ENCODE measurements around the gene ZKSCAN8.

ZKSCAN8 gene

DNA sequence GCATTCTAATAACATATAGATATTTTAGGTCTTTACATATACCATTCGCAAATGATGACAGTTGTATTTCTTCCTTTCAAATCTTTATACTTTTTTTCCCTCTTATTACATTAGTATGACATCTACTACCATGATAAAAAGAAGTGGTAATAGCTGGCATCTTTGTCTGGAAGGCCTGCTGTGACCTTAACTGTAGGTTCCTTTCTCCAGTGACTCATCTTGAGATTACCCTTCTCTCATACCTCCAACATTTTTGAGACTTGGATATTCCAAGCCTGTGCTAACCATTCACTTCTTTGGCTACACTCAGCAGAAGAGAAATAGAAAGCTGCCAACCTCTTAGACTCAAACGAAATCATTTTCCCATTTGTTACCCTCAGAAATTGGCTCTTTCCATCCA is 30.3 kb downstream of the ZKSCAN8 start:
- no peaks in the 10 kb centered on the region for H3K79me2 ChIP-seq (ENCODE audit: insufficient read depth, low read length)
- H3K9ac ChIP-seq (ENCODE audit: low read length): no peak overlapping the region
- no peaks in the 10 kb centered on the region for H3K9me2 ChIP-seq (replicated peaks; ENCODE audit: insufficient read depth, low read length)
- no peak overlapping the region for H3K4me2 ChIP-seq (ENCODE audit: low read depth, low read length, poor library complexity, severe bottlenecking)
- no peak overlapping the region for H3K27ac ChIP-seq (ENCODE audit: low read depth, low read length)
- no peaks in the 10 kb centered on the region for H3K9me3 ChIP-seq (ENCODE audit: insufficient read depth, low read length)
- H3K27me3 ChIP-seq (ENCODE audit: low read length): no peaks in the 10 kb centered on the region
- no peaks in the 10 kb centered on the region for H3F3A ChIP-seq (ENCODE audit: insufficient read depth)
- no peaks in the 10 kb centered on the region for H3K36me3 ChIP-seq (ENCODE audit: low read length)
- H3K4me3 ChIP-seq (ENCODE audit: insufficient read depth, low read length, poor library complexity, severe bottlenecking): no peak overlapping the region
- no peak overlapping the region for H2AFZ ChIP-seq (ENCODE audit: low read depth, low read length, severe bottlenecking)
- H4K20me1 ChIP-seq (ENCODE audit: low read depth, low read length): no peaks in the 10 kb centered on the region
- TF ChIP-seq, protein P1, sequence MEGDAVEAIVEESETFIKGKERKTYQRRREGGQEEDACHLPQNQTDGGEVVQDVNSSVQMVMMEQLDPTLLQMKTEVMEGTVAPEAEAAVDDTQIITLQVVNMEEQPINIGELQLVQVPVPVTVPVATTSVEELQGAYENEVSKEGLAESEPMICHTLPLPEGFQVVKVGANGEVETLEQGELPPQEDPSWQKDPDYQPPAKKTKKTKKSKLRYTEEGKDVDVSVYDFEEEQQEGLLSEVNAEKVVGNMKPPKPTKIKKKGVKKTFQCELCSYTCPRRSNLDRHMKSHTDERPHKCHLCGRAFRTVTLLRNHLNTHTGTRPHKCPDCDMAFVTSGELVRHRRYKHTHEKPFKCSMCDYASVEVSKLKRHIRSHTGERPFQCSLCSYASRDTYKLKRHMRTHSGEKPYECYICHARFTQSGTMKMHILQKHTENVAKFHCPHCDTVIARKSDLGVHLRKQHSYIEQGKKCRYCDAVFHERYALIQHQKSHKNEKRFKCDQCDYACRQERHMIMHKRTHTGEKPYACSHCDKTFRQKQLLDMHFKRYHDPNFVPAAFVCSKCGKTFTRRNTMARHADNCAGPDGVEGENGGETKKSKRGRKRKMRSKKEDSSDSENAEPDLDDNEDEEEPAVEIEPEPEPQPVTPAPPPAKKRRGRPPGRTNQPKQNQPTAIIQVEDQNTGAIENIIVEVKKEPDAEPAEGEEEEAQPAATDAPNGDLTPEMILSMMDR (IDR thresholded peaks at IDR 0.05; ENCODE audit: insufficient read depth, low read length, poor library complexity, severe bottlenecking): no peak
- no peak for TF ChIP-seq EZH2phosphoT487 (conservative IDR thresholded peaks at IDR 0.05; ENCODE audit: low read length)

DNA sequence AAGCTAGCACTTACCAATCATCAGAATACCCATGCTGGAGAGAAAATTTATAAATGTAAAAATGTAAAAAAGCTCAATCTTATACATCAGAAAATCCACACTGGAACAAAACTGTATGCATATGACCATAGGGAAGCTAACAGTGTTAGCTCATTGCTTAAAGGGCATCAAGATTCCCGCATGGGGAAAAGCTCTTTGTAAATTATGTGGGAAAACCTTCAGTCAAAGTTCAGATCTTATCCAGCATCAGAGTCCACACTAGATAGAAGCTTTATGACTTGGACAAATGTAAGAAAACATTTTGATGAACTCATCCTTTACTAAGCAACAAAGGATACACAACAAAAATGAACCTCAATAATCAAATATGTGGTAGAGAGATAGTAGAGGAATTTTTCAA is 34.7 kb downstream of the ZKSCAN8 start:
- Histone ChIP-seq H4K20me1 (ENCODE audit: low read depth, low read length) (no peaks in the 10 kb centered on the region), H3K9me2 (replicated peaks; ENCODE audit: insufficient read depth, low read length) (no peaks in the 10 kb centered on the region), H3K79me2 (ENCODE audit: insufficient read depth, low read length) (no peaks in the 10 kb centered on the region), H2AFZ (ENCODE audit: low read depth, low read length, severe bottlenecking) (no peak overlapping the region), H3K4me2 (ENCODE audit: low read depth, low read length, poor library complexity, severe bottlenecking) (no peak overlapping the region), H3K27ac (ENCODE audit: low read depth, low read length) (no peak overlapping the region), H3K27me3 (ENCODE audit: low read length) (no peaks in the 10 kb centered on the region), H3F3A (ENCODE audit: insufficient read depth) (no peaks in the 10 kb centered on the region), H3K9me3 (ENCODE audit: insufficient read depth, low read length) (no peaks in the 10 kb centered on the region), H3K36me3 (ENCODE audit: low read length) (no peaks in the 10 kb centered on the region), H3K4me3 (ENCODE audit: insufficient read depth, low read length, poor library complexity, severe bottlenecking) (no peak overlapping the region), H3K9ac (ENCODE audit: low read length) (no peak overlapping the region)
- TF ChIP-seq, protein P1 (IDR thresholded peaks at IDR 0.05; ENCODE audit: insufficient read depth, low read length, poor library complexity, severe bottlenecking): no peak
- no peak for TF ChIP-seq EZH2phosphoT487 (conservative IDR thresholded peaks at IDR 0.05; ENCODE audit: low read length)

DNA sequence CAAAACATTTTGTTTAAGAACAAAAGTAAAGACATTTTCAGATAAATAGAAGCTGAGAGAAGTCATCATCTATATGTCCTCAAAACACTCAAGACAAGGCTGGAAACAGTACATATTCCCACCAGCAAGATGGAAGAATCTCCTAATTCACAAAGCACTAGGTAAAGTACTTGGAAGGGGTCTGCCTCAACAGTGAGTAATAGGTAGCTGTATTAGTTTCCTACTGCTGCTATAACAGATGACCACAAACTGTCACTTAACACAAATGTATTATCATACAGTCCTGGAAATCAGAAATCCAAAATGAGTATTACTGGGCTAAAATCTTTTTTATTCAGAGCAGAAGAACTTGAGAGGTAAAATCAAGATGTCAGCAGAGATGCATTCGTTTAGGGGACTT is 40.6 kb downstream of the ZKSCAN8 start:
- no peak overlapping the region for H3K4me2 ChIP-seq (ENCODE audit: low read depth, low read length, poor library complexity, severe bottlenecking)
- H3K27ac ChIP-seq (ENCODE audit: low read depth, low read length): no peak overlapping the region
- H3K36me3 ChIP-seq (ENCODE audit: low read length): no peaks in the 10 kb centered on the region
- H3F3A ChIP-seq (ENCODE audit: insufficient read depth): no peaks in the 10 kb centered on the region
- no peaks in the 10 kb centered on the region for H3K79me2 ChIP-seq (ENCODE audit: insufficient read depth, low read length)
- H3K9me2 ChIP-seq (replicated peaks; ENCODE audit: insufficient read depth, low read length): no peaks in the 10 kb centered on the region
- TF ChIP-seq EZH2phosphoT487 (conservative IDR thresholded peaks at IDR 0.05; ENCODE audit: low read length): no peak
- TF ChIP-seq, protein P1 (IDR thresholded peaks at IDR 0.05; ENCODE audit: insufficient read depth, low read length, poor library complexity, severe bottlenecking): no peak
- H3K4me3 ChIP-seq (ENCODE audit: insufficient read depth, low read length, poor library complexity, severe bottlenecking): no peak overlapping the region
- H3K9ac ChIP-seq (ENCODE audit: low read length): no peak overlapping the region
- H3K27me3 ChIP-seq (ENCODE audit: low read length): no peaks in the 10 kb centered on the region
- H4K20me1 ChIP-seq (ENCODE audit: low read depth, low read length): no peaks in the 10 kb centered on the region
- H2AFZ ChIP-seq (ENCODE audit: low read depth, low read length, severe bottlenecking): no peak overlapping the region
- peaks cover 4% of the 10 kb centered on the region; the same call in 1 of the 2 replicates for H3K9me3 ChIP-seq (ENCODE audit: insufficient read depth, low read length)
